HuH-7 (cell line): Measurements from ENCODE around the gene MAMLD1.
"Not testable (repeated sequence)": the region's sequence is repeated elsewhere in the genome, so short reads cannot be mapped to it uniquely, and the experiment has no call there.

ENCODE experiments used
- DNase-seq: peaks from one replicate; pipeline ENCODE4 v3.0.0; 2011; ENCODE audit warnings: low spot score

The MAMLD1 gene, protein sequence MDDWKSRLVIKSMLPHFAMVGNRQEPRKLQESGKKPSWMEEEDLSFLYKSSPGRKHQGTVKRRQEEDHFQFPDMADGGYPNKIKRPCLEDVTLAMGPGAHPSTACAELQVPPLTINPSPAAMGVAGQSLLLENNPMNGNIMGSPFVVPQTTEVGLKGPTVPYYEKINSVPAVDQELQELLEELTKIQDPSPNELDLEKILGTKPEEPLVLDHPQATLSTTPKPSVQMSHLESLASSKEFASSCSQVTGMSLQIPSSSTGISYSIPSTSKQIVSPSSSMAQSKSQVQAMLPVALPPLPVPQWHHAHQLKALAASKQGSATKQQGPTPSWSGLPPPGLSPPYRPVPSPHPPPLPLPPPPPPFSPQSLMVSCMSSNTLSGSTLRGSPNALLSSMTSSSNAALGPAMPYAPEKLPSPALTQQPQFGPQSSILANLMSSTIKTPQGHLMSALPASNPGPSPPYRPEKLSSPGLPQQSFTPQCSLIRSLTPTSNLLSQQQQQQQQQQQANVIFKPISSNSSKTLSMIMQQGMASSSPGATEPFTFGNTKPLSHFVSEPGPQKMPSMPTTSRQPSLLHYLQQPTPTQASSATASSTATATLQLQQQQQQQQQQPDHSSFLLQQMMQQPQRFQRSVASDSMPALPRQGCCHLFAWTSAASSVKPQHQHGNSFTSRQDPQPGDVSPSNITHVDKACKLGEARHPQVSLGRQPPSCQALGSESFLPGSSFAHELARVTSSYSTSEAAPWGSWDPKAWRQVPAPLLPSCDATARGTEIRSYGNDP

DNA sequence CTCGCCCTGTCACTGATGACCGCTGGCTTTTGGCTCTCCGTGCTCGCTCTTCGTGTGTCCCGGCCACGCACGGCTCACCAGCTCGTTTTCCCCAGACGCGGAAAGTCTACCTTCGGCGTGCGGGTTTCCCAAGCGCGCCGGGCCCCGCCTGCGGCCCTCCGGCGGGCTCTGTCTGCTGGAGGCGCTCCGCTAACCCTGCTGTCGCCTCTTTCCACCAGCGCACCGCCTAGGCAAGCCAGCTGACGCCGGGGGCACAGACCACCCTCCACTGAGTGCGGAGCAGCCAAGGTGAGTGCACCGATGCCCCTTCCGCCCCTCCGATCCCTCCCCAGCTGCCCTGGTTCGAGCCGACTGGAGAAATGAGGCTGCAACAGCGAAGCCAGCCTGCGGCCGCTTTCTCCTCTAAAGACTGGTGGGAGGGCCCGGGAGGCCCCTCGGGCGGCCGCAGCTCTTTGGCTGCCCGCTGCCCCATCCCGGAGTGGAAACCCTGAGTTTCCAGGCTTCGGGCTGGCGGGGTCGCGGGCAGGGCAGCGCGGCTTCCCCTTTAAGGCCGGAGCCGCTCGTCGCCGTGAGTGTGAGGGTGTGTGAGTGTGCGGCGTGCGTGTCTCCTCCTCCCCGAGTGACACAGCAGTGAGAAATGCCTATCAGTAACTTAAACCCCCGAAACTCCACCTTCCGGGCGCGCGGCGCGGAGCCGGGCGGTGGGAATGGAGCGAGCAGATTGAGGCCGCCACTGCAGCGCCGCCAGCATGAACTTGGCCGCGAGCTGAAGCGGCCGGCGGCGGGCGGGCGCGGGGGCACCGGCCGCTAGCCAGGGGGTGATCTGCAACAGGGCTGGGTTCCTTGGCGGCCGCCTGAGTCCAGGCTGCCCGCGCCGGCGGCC lies at the start of gene MAMLD1:
TSS of gene MAMLD1 (plus strand) at position 719 of the 883 bp plus-strand sequence. CDS start 82,200 bp downstream, outside the sequence.
- no peak for DNase-seq

DNA sequence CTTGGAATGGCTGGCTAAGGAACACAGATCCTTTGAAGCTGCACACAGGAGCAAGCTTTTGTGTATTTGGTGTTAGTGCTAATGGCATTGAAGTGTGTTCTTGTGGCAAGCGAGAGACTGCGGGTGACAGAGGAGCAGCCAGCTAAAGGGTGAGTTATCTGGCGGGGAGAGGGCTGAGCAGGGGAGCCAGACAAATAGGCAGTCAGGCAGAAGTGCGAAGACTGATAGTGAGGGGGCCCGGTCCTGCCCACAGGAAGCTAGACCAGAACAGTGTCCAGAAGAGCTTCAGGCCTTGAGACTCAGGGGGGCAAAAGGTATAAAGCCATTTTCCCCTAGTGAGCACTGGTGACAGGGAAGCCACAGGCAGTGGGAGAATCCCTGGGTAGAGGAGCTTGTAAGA lies 49.6 kb upstream of the MAMLD1 start:
- no peak for DNase-seq

DNA sequence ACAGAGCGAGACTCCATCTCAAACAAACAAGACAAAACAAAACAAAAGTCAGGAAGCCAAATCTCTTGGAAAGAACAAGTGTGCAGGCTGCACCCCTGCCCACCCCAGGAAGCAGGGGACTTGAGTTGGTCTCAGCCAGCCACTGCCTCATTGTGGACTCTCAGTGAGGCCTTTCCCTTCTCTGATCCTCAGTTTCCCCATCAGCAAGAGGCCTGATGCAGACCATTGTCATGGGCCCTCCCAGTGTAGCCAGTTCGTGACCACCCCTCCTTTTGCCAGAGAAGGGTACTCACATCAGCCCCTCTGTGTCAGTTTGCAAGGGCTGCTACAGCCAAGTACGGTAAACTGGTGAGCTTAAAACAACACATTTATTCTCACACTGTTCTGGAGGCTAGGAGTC lies 48.9 kb upstream of the MAMLD1 start:
- no peak for DNase-seq

DNA sequence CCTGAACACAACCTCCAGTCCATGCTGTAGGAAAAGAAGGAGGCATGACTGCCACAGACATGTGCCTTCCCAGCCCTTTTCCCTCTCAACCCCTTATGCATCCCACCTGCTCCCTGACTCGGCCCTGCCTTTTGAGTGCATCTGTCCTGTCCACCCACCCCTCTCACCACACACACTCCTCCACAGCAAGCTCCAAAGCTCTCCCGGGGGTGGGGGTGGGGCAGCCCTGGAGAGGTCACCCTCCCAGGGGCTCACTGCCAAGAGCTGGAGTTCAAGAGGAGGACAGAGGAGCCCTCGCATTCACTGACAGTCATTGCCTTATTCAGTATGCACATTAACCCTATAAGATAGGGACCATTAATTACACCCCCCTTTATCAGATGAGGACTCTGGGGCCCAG lies 46.6 kb upstream of the MAMLD1 start:
- no peak for DNase-seq

DNA sequence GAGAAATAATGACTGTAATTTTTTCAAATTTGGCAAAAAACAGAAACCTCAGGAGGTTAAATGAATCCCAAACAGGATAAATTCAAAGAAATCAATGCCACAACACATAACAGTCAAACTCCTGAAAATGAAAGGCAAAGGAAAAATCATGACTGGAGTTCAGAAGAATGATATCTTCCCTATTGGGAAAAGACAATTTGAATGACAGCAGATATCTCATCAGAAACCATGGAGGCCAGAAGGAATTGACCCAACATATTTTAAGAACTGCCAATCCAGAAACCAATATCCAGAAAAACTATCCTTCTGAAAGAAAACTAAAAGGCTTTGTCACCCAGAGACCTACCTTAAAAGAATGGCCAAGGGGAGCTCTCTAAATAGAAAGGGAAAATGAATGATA lies 40.1 kb upstream of the MAMLD1 start:
- no peak for DNase-seq

DNA sequence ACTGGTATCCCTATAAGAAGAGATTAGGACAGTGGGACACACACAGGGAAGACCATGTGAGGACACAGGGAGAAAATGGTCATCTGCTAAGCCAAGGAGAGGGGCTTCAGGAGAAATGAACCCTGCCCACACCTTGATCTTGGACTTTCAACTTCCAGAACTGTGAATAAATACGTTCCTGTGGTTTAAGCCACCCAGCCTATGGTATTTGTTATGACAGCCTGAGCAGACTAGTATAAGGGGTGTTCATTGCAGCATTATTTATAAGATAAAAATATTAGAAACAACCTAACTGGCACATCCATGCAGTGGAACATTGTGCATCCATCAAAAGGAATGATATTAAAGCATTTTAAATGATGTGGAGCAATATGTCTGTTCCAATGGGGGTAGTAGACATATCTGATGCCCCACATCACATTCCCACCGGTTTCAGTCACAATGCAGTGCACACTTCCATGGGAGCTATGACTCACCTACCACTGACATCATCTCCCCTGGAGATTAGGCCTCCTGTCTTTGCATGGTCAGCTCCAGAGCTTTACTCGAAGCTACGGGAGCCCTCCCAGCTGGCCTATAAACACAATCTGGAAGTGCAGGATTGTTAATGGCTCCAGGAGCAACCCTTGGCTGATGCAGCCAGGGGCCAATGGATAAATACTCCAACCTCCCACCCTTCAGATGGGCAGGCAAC lies 38.9 kb upstream of the MAMLD1 start:
- DNase-seq, result peak; percentile 7

DNA sequence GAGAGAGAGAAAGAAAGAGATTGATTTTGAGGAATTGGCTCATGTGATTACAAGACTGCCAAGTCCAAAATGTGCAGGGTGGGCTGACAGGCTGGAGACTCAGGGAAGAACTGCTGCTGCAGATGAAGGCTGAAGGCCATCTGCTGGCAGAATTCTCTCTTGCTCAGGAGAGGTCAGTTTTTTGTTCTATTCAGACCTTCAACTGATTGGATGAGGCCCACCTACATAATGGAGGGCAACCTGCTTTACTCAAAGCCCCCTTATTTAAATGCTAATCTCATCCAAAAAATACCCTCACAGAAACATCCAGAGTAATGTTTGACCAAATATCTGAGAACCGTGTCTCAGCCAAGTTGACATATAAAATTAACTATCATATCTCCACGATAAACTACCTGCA lies 38.2 kb upstream of the MAMLD1 start:
- no peak for DNase-seq

DNA sequence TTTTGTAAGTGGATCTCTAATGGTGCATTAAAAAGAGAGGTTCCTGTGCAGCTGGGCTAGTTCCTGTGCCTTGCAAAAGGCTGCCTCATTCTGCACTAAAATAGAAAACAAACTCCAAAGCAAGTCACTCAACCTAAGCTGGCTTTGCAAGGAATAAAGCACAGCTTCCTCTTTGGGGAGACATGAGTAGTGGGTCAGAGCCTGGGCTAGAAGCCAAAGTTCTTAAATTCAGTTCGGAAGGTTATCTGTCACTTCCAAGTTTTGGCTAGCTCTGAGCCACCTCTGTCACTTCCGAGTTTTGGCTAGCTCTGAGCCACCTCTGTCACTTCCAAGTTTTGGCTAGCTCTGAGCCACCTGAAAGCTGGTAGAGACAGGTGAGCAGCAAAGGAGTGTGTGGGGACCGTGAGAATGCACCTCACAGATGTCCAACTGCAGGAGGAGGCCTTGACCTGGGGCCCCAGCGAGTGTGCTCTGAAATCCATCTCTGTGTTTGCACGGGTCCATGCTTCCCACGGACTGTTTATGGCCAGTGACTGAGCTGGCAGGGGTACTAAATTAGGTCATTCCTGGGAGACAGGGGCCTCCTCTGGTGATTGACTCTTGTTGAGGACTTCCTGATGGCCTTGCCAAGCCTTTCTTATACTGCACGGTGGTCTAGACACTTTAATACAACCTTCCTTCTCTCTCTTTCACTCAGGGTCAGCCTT lies 36.4 kb upstream of the MAMLD1 start:
- DNase-seq, result no peak

DNA sequence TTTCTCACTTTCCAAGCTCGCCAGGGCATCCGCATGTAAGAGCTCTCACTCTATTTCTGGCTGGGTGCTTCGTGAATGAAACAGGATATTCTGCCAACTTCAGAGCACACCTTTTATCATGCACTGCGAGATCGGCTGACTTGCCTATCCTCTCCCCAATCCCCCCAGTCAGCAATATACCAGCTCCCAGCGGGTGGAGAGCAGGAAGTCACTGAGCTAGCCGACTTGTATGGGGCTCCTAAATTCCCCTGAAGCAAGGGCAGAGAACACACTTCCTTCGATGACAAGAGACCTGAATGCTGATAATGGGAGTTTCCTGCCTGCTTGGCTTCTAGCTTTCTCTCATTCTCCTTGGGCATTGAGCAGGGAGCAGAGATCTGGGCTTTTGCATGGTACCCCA lies 33.8 kb upstream of the MAMLD1 start:
- DNase-seq, result no peak

DNA sequence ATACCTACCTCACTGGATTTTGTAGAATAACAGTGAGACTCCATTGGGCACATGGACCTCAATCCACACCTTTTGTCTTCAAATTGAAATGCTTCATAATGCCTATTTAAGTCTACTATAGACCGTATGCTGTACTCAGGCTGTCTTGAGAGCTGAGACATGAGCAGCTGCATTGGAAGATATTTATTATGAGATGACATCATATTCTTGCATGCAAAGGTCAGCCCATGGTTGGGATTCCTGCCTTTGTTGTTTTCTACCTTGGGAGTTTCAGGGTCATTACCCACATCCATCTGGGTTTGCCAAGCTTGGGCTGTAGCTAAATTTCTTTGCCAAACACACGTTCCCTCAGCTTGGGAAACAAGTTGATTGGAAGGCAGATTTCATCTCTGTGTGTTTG lies 33.2 kb upstream of the MAMLD1 start:
- DNase-seq, result no peak

DNA sequence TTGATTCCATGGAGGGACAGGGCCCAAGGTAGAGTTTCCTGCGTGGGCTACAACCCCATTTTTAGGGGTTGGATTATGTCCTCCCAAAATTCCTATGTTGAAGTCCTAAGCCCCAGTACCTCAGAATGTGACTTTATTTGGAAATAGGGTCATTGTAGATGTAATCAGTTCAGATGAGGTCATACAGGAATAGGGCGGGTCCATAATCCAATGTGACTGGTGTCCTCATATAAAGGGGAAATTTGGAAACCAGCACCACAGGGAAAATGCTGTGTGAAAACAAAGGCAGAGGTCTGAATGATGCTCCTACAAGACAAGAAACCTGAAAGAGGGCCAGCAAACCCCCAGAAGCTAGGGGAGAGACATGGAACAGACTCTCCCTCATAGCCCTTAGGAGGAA lies 31.1 kb upstream of the MAMLD1 start:
- DNase-seq, result no peak

DNA sequence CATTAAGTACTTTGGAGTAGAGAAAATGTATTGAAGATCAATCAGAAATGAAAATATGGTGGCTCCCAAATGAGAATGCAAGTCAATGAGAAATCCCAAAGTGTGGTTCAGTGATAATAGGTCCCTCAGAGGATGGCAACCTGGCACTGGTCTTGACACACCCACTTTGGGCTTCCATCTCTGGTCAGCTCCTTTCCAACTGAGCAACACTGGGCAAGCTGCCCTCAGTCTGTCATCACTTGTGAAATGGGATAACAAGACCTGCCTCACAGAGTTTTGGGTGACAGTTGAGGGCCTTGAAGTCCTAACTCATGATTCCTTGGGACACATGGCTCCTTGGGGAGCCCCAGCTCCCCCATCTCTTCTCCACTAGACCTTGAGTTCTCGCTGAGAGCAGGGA lies 29.0 kb upstream of the MAMLD1 start:
- no peak for DNase-seq

DNA sequence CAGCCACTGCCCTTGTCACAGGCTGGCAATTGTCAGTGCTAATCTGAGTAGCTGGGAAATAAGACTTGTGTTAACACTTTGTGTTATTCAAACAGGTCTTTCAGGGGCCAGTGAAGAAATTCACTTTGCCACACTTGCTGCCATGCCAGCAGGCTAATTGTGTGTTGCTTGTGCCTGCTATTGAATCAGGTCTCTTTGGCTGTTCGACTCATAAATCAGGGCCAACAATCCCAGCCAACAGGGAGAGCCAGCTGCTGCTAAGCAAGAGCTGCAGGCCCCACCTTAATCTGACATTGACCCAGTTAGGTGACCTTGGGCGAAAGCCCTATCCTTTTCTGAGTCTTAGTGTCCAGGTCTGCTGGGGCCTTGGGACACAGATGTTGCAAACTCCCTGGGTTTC lies 28.1 kb upstream of the MAMLD1 start:
- no peak for DNase-seq

DNA sequence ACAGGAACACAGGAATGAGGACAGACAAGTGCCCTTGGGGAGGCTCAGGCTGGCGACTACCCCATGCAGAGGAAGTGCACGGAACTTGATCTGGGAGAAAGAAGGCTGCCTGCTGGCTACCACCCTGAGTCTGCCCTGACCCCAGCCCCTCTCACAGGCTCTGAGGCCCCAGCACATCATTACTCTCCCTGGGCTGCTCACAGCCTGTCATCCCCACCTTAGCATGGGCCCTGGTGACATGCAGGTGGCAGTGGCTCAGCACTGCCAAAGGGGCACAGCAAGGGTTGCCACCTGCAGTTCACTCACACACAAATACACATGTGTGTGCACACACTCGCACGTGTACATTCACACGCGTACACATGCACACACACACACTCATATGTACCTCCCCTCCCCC lies 26.1 kb upstream of the MAMLD1 start:
- no peak for DNase-seq

DNA sequence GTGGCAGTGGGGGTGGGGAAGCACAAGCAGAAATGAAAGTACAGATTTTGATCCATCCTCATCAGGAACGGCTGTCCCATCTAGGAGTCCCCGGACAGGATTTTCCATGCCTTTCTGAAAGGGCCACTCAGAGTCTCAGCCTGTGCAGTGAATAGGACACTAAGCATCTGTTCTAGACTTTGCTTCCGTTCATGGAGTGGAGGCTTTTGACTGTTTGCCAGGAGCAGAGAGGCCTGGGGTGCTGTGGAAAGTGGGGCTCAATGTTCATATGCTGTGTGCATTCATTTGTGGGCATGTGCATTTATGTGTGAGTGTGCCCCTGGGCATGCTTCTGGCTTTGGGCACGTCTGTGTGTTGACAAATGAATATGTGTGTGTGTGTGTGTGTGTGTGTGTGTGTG lies 25.6 kb upstream of the MAMLD1 start:
- DNase-seq, result no peak

DNA sequence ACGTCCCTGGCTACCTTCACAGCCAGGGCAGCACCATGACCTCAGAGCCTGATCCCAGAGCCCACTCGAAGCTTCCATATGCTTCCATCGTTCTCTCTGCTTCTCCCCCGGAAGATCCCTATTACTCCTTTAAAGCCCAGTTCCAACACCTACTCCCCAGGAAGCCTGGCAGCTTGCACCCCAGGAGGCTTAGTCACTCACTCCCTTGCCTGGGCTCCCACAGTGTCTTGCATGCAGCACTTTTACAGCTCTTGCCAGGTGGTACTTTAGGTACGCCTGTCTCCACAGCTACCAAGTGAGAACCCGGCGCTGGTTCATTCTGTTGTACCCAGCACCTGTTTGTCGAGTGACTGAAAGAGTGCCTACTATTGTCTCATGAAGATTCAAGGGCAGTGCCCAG lies 24.5 kb upstream of the MAMLD1 start:
- DNase-seq, result no peak

DNA sequence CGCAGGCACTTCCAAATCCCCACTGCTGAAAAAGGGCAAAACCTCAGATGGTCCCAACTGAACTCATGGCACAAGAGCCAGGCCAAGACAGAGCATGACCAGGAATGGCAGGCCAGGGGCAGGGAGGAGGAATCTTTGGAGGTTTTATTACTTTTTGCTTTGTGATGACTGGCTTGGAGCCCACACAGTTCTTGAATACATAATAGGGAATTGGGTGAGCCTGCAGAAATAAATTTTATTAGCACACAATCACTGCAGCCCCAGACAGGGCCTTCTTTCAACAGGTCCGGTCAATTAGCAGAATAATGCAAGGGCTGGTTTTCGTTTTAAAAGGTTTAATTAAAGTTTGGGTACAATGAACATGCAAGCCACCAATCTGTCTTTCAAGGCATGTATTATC lies 23.4 kb upstream of the MAMLD1 start:
- DNase-seq, result no peak

DNA sequence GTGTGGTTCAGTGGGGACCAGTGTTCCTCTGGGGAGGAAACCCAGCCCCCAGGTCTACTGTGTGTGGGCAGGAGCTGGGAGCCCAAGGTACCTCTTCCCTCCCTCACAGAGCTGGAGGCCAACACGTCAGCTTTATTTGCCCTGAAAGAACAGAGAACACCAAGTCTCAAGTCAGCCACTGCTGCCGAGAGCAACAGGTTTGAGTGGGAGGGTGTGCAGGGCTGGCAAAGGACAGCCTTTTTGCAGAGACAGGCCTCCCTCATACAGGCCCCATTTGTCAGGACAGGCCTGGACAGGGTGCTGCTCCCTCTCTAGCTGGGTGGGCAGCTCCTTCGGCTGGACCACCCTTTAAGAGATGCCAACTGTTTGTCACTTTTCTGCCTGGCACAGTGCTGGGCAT lies 22.8 kb upstream of the MAMLD1 start:
- DNase-seq, result not testable (repeated sequence)

DNA sequence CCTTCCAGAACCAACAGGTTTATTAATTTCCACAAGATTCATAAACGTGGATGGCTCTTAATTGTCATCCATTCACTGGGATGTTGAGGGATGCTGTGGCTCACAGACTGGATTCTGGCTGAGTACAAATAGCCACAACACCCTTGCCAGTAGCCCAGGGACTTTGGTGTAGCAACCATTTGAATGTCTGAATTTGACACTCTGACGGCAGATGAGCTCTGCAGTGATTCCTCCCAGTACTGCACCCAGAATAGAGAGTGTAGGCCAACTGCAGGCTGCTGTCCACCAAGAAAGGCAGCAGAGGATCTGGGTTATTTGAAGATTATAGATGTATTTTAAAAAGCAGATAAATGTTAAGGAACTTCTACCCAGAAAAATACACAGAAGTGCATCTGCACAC lies 15.6 kb upstream of the MAMLD1 start:
- DNase-seq, result no peak

DNA sequence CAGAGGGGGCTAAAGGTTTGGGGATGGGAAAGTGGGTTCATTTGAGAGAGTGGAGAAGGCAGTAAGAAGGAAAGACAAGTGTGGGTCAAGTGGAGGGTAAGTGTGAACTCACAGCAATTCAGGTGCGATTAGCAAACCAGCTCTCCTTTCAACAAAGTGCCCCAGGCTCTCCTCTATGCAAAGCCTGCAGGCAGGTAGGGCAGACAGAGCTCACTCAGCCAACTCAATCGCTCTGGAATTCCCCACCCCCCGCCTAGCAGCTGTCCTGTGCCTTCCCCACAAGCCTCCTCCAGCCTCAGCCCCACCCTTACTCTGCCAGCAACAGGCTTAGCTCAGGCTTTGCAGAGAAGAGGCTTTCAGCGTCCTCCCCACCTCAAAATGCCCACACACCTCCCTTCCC lies 14.8 kb upstream of the MAMLD1 start:
- DNase-seq, result no peak

DNA sequence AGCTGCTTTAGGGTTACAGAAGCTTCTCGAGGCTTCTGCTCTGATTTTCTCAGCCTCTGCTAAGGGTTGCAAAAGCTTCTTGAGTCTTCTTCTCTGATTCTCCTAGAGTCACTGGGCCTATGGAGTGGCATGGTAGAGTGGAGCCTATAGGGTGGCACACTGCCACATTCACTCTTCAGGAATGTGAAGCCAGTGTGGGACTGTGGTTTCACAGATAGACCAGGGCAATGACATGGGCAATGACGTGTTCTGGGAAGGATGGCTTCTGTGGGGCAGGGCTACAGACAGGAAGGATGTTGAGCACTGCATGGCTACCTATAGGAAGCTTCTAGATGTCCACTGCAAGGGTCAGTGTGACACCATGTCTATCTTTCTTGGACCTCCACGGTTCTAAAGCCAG lies 11.0 kb upstream of the MAMLD1 start:
- DNase-seq, result no peak
